ENCODE measurements around the gene CCR1.

DNA sequence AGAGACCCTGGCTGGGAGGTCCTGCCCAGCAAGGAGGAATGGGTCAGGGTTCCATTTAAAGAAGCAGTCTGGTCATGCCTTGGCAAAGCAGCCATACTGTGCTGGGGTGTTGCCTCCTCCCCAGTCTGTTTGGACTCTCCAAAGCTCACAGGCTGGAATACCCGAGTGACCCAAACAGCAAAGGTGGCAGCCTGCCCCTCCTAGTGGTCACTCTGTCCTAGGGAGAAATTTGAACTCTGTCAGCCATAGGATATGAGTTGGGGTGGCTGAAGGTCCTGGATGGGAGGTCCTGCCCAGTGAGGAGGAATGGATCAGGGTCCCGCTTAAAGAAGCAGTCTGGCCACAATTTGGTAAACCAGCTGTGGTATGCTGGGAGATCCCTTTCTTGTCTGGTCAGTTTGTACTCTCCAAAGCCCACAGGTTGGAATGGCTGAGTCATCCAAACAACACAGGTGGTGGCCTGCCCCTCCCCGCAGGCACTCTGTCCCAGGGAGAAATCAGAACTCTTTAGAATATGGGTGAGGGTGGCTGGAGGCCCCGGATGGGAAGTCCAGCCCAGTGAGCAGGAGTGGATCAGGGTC lies 45.0 kb downstream of the CCR1 start:
- TF ChIP-seq, protein P1, sequence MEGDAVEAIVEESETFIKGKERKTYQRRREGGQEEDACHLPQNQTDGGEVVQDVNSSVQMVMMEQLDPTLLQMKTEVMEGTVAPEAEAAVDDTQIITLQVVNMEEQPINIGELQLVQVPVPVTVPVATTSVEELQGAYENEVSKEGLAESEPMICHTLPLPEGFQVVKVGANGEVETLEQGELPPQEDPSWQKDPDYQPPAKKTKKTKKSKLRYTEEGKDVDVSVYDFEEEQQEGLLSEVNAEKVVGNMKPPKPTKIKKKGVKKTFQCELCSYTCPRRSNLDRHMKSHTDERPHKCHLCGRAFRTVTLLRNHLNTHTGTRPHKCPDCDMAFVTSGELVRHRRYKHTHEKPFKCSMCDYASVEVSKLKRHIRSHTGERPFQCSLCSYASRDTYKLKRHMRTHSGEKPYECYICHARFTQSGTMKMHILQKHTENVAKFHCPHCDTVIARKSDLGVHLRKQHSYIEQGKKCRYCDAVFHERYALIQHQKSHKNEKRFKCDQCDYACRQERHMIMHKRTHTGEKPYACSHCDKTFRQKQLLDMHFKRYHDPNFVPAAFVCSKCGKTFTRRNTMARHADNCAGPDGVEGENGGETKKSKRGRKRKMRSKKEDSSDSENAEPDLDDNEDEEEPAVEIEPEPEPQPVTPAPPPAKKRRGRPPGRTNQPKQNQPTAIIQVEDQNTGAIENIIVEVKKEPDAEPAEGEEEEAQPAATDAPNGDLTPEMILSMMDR (IDR thresholded peaks at IDR 0.05; ENCODE audit: low read depth, low read length, missing input control), result no peak
- TF ChIP-seq YY1 (IDR thresholded peaks at IDR 0.05) (no peak), SP1 (IDR thresholded peaks at IDR 0.05) (no peak), NR2F2 (IDR thresholded peaks at IDR 0.05) (no peak), EGR1 (IDR thresholded peaks at IDR 0.05; ENCODE audit: low read depth in 2 of 2) (no peak), JUND (IDR thresholded peaks at IDR 0.05) (no peak)
